Trophoblast cell (in vitro differentiated cells and primary cell): ENCODE measurements around the gene PARD3B.

Source experiments
- DNase-seq, 2 donors: peaks; one replicate each; pipeline ENCODE4 v3.0.0-alpha.2; 2016
- H2AFZ ChIP-seq: 2 replicates; pipeline ENCODE4 v1.6.1; 2013; ENCODE audit warnings: low read length, moderate library complexity, mild to moderate bottlenecking; ENCODE audit not compliant: insufficient read depth, poor library complexity
- H2AK5ac ChIP-seq: 2 replicates; pipeline ENCODE4 v1.6.1; 2013; ENCODE audit warnings: mild to moderate bottlenecking, low read length
- H2BK120ac ChIP-seq: 2 replicates; pipeline ENCODE4 v1.6.1; 2013; ENCODE audit warnings: low read length, mild to moderate bottlenecking, moderate library complexity; ENCODE audit not compliant: insufficient read depth, poor library complexity
- H2BK12ac ChIP-seq: 2 replicates; pipeline ENCODE4 v1.6.1; 2013; ENCODE audit warnings: mild to moderate bottlenecking, low read length, moderate library complexity
- H2BK5ac ChIP-seq: 2 replicates; pipeline ENCODE4 v1.6.1; 2013; ENCODE audit warnings: low read length, low read depth, moderate library complexity, mild to moderate bottlenecking; ENCODE audit not compliant: poor library complexity
- H3K14ac ChIP-seq: 2 replicates; pipeline ENCODE4 v1.6.1; 2013; ENCODE audit warnings: mild to moderate bottlenecking, low read length
- H3K18ac ChIP-seq: 2 replicates; pipeline ENCODE4 v1.6.1; 2013; ENCODE audit warnings: mild to moderate bottlenecking, low read length
- H3K23ac ChIP-seq: 2 replicates; pipeline ENCODE4 v1.6.1; 2013; ENCODE audit warnings: low read length
- H3K27ac ChIP-seq: 2 replicates; pipeline ENCODE4 v1.5.1; 2013; ENCODE audit warnings: low read depth, mild to moderate bottlenecking, inconsistent platforms, low read length, moderate library complexity
- H3K27me3 ChIP-seq: 2 replicates; pipeline ENCODE4 v1.6.1; 2013; ENCODE audit warnings: inconsistent platforms, mild to moderate bottlenecking, low read length, moderate library complexity; ENCODE audit not compliant: insufficient read depth
- H3K36me3 ChIP-seq, 2 experiments: 1 replicate in 1 of 2; 2 replicates in 1 of 2; pipeline ENCODE4 v1.6.1; 2013; ENCODE audit warnings: low read length in 2 of 2, mild to moderate bottlenecking in 2 of 2, moderate library complexity in 1 of 2; ENCODE audit not compliant: insufficient read depth in 2 of 2, control insufficient read depth in 1 of 2
- H3K4ac ChIP-seq: 2 replicates; pipeline ENCODE4 v1.6.1; 2013; ENCODE audit warnings: low read depth, mild to moderate bottlenecking, low read length, moderate library complexity
- H3K4me1 ChIP-seq, 2 experiments: 1 replicate in 1 of 2; 2 replicates in 1 of 2; pipeline ENCODE4 v1.6.1; 2013; ENCODE audit warnings: low read length in 2 of 2, mild to moderate bottlenecking in 2 of 2, moderate library complexity in 1 of 2; ENCODE audit not compliant: insufficient read depth in 2 of 2, control insufficient read depth in 1 of 2
- H3K4me2 ChIP-seq: 2 replicates; pipeline ENCODE4 v1.6.1; 2013; ENCODE audit warnings: inconsistent platforms, mild to moderate bottlenecking, low read length, moderate library complexity
- H3K4me3 ChIP-seq: 2 replicates; pipeline ENCODE4 v1.5.1; 2013; ENCODE audit warnings: mild to moderate bottlenecking, low read depth, low read length, inconsistent platforms
- H3K79me1 ChIP-seq: one replicate; pipeline ENCODE4 v1.6.1; 2013; ENCODE audit warnings: low read length
- H3K79me2 ChIP-seq: 2 replicates; pipeline ENCODE4 v1.6.1; 2013; ENCODE audit warnings: low read length, mild to moderate bottlenecking; ENCODE audit not compliant: control insufficient read depth, insufficient read depth, poor library complexity
- H3K9ac ChIP-seq: 2 replicates; pipeline ENCODE4 v1.6.1; 2013; ENCODE audit warnings: mild to moderate bottlenecking, low read length
- H3K9me3 ChIP-seq: 2 replicates; pipeline ENCODE4 v1.6.1; 2013; ENCODE audit warnings: low read depth, mild to moderate bottlenecking, control low read depth, inconsistent platforms, low read length; ENCODE audit not compliant: insufficient read depth
- H4K12ac ChIP-seq: 2 replicates; pipeline ENCODE4 v1.6.1; 2013; ENCODE audit warnings: low read depth, mild to moderate bottlenecking, low read length, moderate library complexity
- H4K8ac ChIP-seq: 2 replicates; pipeline ENCODE4 v1.6.1; 2013; ENCODE audit warnings: low read depth, mild to moderate bottlenecking, low read length, moderate library complexity
- H4K91ac ChIP-seq: one replicate; pipeline ENCODE4 v1.6.1; 2013; ENCODE audit warnings: low read depth, mild to moderate bottlenecking, low read length, moderate library complexity
- WGBS: extraction: QIAGEN DNeasy Blood & Tissue Kit; methylation state at CpG from one replicate; pipeline ENCODE4 v1.1.7; 2013; ENCODE audit warnings: missing lambda C conversion rate; ENCODE audit not compliant: insufficient read length, insufficient coverage; ENCODE audit errors: extremely low coverage; 5-methylcytosine and 5-hydroxymethylcytosine counted together

Gene PARD3B

DNA sequence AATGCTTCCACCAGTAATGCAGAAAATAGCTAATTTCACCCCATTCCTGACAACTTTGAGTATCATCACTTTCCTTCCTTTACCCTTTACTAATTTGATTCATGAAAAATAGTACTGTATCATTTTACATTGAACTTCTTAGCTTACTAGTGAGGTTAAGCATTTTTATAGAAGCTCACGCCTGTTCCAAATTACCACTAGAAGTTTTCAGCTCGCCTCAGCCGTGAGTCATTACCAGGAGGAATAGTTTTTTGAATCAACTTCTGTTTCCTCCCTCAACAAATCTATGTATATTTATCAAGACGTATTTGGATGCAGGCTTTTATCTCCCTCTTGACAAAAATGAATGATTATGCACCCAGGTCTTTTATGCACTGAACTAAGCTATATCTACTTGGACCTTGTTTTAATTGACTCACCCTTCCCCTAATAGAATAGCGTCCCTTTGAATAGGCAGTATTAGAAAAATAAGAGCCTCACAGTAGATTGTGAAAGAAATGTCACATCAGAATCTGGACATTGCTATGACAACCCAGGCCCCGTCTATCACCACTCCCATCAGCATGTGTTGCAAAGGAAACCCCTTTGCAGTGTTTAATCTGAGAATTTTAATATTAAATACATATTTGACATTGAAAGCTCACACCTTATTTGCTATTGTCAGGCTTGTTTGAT is 929.6 kb downstream of the PARD3B start:
- no peaks in the 10 kb centered on the region for H3K36me3 ChIP-seq
- H3K23ac ChIP-seq: no peak overlapping the region
- no peak overlapping the region for H3K4me3 ChIP-seq
- no peak overlapping the region for H4K91ac ChIP-seq
- no peaks in the 10 kb centered on the region for H3K27me3 ChIP-seq
- H3K79me1 ChIP-seq: no peaks in the 10 kb centered on the region
- no peak overlapping the region for H2BK12ac ChIP-seq
- H2BK120ac ChIP-seq: no peak overlapping the region
- no peak overlapping the region for H2BK5ac ChIP-seq
- H2AK5ac ChIP-seq: no peak overlapping the region
- H3K27ac ChIP-seq: no peak overlapping the region
- no peak overlapping the region for H2AFZ ChIP-seq
- no peaks in the 10 kb centered on the region for H3K4me1 ChIP-seq
- WGBS: no CpG with 5 or more reads among the region's 6 CpGs
- no peaks in the 10 kb centered on the region for H3K79me2 ChIP-seq
- no peak overlapping the region for H4K8ac ChIP-seq
- H3K9me3 ChIP-seq: no peaks in the 10 kb centered on the region
- no peak overlapping the region for H3K14ac ChIP-seq
- H3K9ac ChIP-seq: no peak overlapping the region
- no peak overlapping the region for H3K4me2 ChIP-seq
- DNase-seq: no peak
- no peak overlapping the region for H3K18ac ChIP-seq
- no peak overlapping the region for H4K12ac ChIP-seq
- H3K4ac ChIP-seq: no peak overlapping the region

DNA sequence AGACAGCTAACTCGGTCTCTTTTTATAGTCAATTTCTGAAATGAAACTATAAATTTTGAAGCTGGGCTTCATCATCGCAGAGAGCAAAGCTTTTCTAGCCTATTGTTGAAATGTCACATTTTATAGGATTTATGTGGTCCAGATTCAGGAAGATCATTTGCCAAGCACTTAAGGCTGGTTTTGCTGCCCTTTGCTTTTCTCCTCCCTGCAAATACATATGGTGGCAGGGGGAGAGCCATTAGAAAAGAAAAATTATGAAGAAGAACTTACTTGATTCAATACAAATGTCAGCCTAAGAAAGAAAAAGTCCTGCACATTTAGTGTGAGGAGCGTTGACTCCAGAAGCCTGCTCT is 930.1 kb downstream of the PARD3B start:
- Histone ChIP-seq H3K14ac (no peak overlapping the region), H3K18ac (no peak overlapping the region), H4K8ac (no peak overlapping the region), H3K23ac (no peak overlapping the region), H3K79me1 (no peaks in the 10 kb centered on the region), H3K4me3 (no peak overlapping the region), H3K36me3 (no peaks in the 10 kb centered on the region), H3K4me1 (no peaks in the 10 kb centered on the region), H3K4ac (no peak overlapping the region), H4K91ac (no peak overlapping the region), H3K27ac (no peak overlapping the region), H2BK120ac (no peak overlapping the region), H4K12ac (no peak overlapping the region), H3K4me2 (no peak overlapping the region), H2AFZ (no peak overlapping the region), H3K27me3 (no peaks in the 10 kb centered on the region), H2BK5ac (no peak overlapping the region), H3K9ac (no peak overlapping the region), H3K79me2 (no peaks in the 10 kb centered on the region), H3K9me3 (no peaks in the 10 kb centered on the region), H2AK5ac (no peak overlapping the region), H2BK12ac (no peak overlapping the region)
- no peak for DNase-seq
- no CpG with 5 or more reads among the region's 3 CpGs for WGBS

DNA sequence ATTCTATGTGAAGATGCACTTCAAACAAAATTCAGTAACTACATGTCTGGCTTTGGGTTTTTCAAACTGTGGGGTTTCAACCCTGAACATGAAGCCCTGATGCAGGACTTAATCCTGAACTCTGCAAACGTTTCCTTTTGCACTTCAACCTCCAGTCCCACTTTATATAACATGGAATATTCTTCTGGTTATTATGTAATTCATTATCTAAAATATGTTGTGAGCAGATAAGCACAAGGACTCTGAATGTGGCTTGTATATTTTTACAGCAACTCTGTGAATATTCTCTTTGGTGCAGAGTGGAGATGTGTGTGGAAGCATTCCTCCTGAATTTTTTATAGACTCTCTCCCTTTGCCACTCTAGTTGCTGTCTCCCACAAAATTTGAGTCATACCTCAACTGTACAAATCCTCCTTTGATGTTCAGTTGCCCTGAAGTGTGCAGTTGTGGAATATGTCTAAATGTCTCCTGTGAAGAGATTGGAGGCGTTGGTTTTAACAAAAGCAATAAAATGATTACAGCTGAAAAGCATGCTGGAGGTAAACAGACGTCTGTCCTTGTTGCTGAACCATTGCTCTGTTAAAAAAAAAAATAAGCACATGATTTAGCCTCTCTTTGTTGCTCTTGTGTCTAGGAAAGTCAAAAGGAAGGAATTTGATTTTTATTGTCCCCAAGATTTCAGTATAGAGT is 931.9 kb downstream of the PARD3B start:
- H3K36me3 ChIP-seq: no peaks in the 10 kb centered on the region
- no peak overlapping the region for H2BK120ac ChIP-seq
- no peak overlapping the region for H3K9ac ChIP-seq
- no peaks in the 10 kb centered on the region for H3K27me3 ChIP-seq
- no peak overlapping the region for H2BK12ac ChIP-seq
- no peak overlapping the region for H3K14ac ChIP-seq
- H3K18ac ChIP-seq: no peak overlapping the region
- no peaks in the 10 kb centered on the region for H3K9me3 ChIP-seq
- H4K12ac ChIP-seq: no peak overlapping the region
- WGBS: no CpG with 5 or more reads among the region's 3 CpGs
- H3K4me1 ChIP-seq: no peaks in the 10 kb centered on the region
- H2AFZ ChIP-seq: no peak overlapping the region
- H3K79me2 ChIP-seq: no peaks in the 10 kb centered on the region
- no peak overlapping the region for H3K23ac ChIP-seq
- no peaks in the 10 kb centered on the region for H3K79me1 ChIP-seq
- H4K91ac ChIP-seq: no peak overlapping the region
- no peak overlapping the region for H2AK5ac ChIP-seq
- no peak overlapping the region for H3K4me2 ChIP-seq
- no peak overlapping the region for H3K27ac ChIP-seq
- no peak overlapping the region for H4K8ac ChIP-seq
- no peak overlapping the region for H2BK5ac ChIP-seq
- no peak for DNase-seq
- H3K4ac ChIP-seq: no peak overlapping the region
- no peak overlapping the region for H3K4me3 ChIP-seq

DNA sequence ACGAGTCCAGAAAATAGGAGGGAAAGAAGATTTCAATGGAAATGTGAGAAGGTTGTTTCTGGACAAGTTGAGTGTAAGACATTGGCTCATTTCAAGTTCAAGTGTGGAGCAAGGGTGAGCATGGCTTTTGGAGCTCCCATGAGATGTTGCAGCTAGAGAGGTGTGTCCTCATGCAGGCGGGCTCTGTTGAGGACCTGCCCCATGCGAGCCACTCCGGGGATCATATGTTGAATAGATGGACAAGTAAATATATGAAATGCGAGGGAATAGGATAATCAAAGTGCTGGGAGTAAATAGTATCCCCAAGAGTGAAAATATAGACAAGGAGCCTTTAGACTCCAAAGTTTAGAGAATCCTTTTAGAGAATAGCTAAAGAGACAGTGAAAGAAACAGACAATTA is 936.6 kb downstream of the PARD3B start:
- Histone ChIP-seq H3K18ac (no peak overlapping the region), H2AK5ac (no peak overlapping the region), H3K9me3 (no peaks in the 10 kb centered on the region), H3K27ac (no peak overlapping the region), H3K79me1 (no peaks in the 10 kb centered on the region), H4K91ac (no peak overlapping the region), H4K12ac (no peak overlapping the region), H2BK12ac (no peak overlapping the region), H3K4ac (no peak overlapping the region), H2BK120ac (no peak overlapping the region), H3K14ac (no peak overlapping the region), H3K4me3 (no peak overlapping the region), H2AFZ (no peak overlapping the region), H4K8ac (no peak overlapping the region), H3K4me1 (no peaks in the 10 kb centered on the region), H3K9ac (no peak overlapping the region), H3K27me3 (no peaks in the 10 kb centered on the region), H3K36me3 (no peaks in the 10 kb centered on the region), H3K79me2 (peaks cover 2% of the 10 kb centered on the region), H2BK5ac (no peak overlapping the region), H3K4me2 (no peak overlapping the region), H3K23ac (no peak overlapping the region)
- no peak for DNase-seq
- WGBS: no CpG with 5 or more reads among the region's 5 CpGs
